ENCODE results near the gene TARS3. TPM values are rescaled to one million over a fixed set of nuclear protein-coding genes. Genes with fewer than 3 reads are reported as not detected.

The TARS3 gene
- total RNA-seq, 4 donors from 2014 or later: 22.8 to 58.6 (median 26.6) TPM

DNA sequence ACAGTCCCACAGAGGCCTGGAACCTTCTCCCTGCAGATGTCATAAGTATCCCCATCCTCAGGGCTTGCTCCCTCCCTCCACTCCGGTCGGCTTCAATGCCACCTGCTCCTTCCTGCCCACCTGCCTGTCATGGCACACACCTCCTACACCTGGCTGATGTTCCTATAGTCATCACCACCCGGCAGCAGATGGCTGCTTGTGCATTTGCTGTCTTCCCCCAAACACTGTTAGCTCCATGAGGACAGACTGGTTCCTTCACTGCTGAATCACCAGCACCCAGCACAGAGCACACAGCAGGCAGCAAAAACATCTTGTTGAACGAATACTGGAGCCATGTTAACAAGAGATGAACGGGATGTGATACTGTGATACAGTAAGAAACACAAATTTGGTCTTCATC is 14.8 kb downstream of the TARS3 start:
- WGBS, 2 donors: 94 to 98% methylated on average over 5 of the region's 5 CpGs
- intact Hi-C loops (cut with DNase I): no loop called here
- no peaks in the 10 kb centered on the region for H3K27me3 ChIP-seq
- H3K4me3 ChIP-seq (replicated peaks in 1 of 3): no peak overlapping the region
- H3K36me3 ChIP-seq: peaks cover 36 to 44% of the 10 kb centered on the region in 2 donors
- H3K27ac ChIP-seq: no peak overlapping the region
- no peak for DNase-seq
- no peaks in the 10 kb centered on the region for H3K9me3 ChIP-seq
- no peaks in the 10 kb centered on the region for H3K4me1 ChIP-seq
- TF ChIP-seq, protein P1, sequence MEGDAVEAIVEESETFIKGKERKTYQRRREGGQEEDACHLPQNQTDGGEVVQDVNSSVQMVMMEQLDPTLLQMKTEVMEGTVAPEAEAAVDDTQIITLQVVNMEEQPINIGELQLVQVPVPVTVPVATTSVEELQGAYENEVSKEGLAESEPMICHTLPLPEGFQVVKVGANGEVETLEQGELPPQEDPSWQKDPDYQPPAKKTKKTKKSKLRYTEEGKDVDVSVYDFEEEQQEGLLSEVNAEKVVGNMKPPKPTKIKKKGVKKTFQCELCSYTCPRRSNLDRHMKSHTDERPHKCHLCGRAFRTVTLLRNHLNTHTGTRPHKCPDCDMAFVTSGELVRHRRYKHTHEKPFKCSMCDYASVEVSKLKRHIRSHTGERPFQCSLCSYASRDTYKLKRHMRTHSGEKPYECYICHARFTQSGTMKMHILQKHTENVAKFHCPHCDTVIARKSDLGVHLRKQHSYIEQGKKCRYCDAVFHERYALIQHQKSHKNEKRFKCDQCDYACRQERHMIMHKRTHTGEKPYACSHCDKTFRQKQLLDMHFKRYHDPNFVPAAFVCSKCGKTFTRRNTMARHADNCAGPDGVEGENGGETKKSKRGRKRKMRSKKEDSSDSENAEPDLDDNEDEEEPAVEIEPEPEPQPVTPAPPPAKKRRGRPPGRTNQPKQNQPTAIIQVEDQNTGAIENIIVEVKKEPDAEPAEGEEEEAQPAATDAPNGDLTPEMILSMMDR (IDR thresholded peaks at IDR 0.05): no peak
- TF ChIP-seq POLR2A (IDR thresholded peaks at IDR 0.05): no peak

- 94 to 95% methylated on average over 4 of the region's 4 CpGs for WGBS, 2 donors
Measured at GRCh38 chr15:101707983-101708382, 16.3 kb downstream of the TARS3 start.

DNA sequence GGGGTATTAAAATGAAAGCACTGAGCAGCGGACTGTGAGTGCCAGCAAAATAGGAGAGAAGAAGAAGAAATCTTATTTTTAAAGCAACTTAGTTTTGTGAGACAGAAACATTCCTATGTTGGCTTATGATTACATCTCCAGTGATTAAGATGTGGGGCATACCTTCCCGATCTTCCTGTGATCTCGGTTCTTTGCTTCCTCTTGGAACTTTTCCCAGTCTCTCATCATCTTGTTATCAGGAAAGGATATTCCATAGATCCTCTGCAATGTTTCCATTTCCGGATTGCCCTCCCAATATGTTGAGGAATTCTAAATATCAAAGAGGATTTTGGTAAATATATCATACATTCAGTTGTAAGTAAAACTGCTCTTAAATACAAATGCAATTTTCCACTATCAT is 22.2 kb downstream of the TARS3 start:
- TF ChIP-seq, protein P1 (IDR thresholded peaks at IDR 0.05): no peak
- TF ChIP-seq POLR2A (IDR thresholded peaks at IDR 0.05): no peak
- no peaks in the 10 kb centered on the region for H3K9me3 ChIP-seq
- H3K4me3 ChIP-seq (replicated peaks in 1 of 3): no peak overlapping the region
- no peaks in the 10 kb centered on the region for H3K27me3 ChIP-seq
- peaks cover 0 to 4% of the 10 kb centered on the region in 2 donors for H3K4me1 ChIP-seq
- H3K27ac ChIP-seq: peak overlapping the region in 1 of 3 donors; percentile 3
- intact Hi-C loops (cut with DNase I): no loop called here
- no peak for DNase-seq
- 58 to 63% methylated on average over 4 of the region's 4 CpGs for WGBS, 2 donors
- peaks cover 35 to 40% of the 10 kb centered on the region in 2 donors for H3K36me3 ChIP-seq

More at GRCh38 chr15:101707983-101708382, 16.3 kb downstream of the TARS3 start:
- DNase-seq: no peak
- no peaks in the 10 kb centered on the region for H3K9me3 ChIP-seq
- intact Hi-C loops (cut with DNase I): no loop called here
- H3K4me3 ChIP-seq (replicated peaks in 1 of 3): no peak overlapping the region
- no peaks in the 10 kb centered on the region for H3K4me1 ChIP-seq
- H3K27ac ChIP-seq: no peak overlapping the region
- TF ChIP-seq, protein P1 (IDR thresholded peaks at IDR 0.05): no peak
- TF ChIP-seq POLR2A (IDR thresholded peaks at IDR 0.05): no peak
- H3K36me3 ChIP-seq: peaks cover 34 to 36% of the 10 kb centered on the region in 2 donors
- H3K27me3 ChIP-seq: no peaks in the 10 kb centered on the region

DNA sequence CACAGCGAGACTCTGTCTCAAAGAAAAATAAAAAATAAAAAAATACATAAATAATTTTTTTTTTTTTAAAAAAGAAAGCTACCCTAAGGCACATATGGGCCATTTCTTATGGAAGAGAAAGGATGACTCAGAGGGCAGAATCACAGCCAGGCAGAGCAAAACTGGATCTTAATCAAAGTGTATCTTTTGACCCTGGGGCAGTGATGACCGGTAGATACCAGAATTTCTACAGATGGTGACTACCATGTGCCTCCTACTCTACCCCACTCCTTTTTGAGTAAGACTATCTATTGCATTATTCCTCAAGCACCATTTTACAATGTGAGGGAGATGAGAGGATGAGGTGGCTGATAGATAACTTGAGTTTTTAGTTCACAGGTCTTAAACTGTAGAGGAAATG is 26.0 kb downstream of the TARS3 start:
- intact Hi-C loops (cut with DNase I): no loop called here
- no peak for DNase-seq
- 90 to 95% methylated on average over 2 of the region's 2 CpGs for WGBS, 2 donors
- peaks cover 46 to 50% of the 10 kb centered on the region in 2 donors for H3K36me3 ChIP-seq
- peaks cover 0 to 4% of the 10 kb centered on the region in 2 donors for H3K4me1 ChIP-seq
- H3K4me3 ChIP-seq (replicated peaks in 1 of 3): no peak overlapping the region
- no peaks in the 10 kb centered on the region for H3K9me3 ChIP-seq
- H3K27ac ChIP-seq: no peak overlapping the region
- TF ChIP-seq, protein P1 (IDR thresholded peaks at IDR 0.05): no peak
- no peak for TF ChIP-seq POLR2A (IDR thresholded peaks at IDR 0.05)
- no peaks in the 10 kb centered on the region for H3K27me3 ChIP-seq

DNA sequence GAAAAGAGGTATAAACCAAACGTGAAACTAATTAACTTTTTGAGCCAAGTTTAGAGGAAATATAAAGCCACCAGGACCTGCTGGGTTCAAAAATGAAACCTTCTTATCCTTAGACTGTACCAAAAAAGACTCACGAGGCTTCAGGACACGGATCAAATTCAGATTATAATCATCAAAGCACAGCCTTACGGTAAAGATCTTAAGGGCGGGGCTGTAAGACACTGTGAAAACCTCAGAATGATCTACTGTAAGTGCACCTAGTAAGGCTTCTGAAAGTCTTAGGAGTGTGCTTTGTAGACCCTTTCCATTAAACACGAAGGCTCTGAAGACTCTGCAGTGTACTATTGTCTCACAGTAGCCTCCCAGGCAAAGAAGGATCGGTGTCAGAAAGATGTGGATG is 26.8 kb downstream of the TARS3 start:
- no peak for DNase-seq
- Histone ChIP-seq H3K27me3 (no peaks in the 10 kb centered on the region), H3K9me3 (no peaks in the 10 kb centered on the region), H3K4me1 (peaks cover 4 to 6% of the 10 kb centered on the region in 2 donors), H3K27ac (no peak overlapping the region), H3K36me3 (peaks cover 46 to 50% of the 10 kb centered on the region in 2 donors), H3K4me3 (replicated peaks in 1 of 3) (no peak overlapping the region)
- WGBS, 2 donors: 92 to 93% methylated on average over 7 of the region's 7 CpGs
- intact Hi-C loops (cut with DNase I): no loop called here
- no peak for TF ChIP-seq POLR2A (IDR thresholded peaks at IDR 0.05)
- TF ChIP-seq, protein P1 (IDR thresholded peaks at IDR 0.05): no peak

All from thyroid gland (tissue), 4 donors.